ENCODE results near the gene BGN.

BGN gene

GRCh38 chrX:153477364-153477857 is 17.4 kb upstream of the BGN start:
- peak; percentile 64 for ATAC-seq

GRCh38 chrX:153477901-153478300 is 16.9 kb upstream of the BGN start:
- peak; percentile 2 for ATAC-seq

More at GRCh38 chrX:153477364-153477857, 17.4 kb upstream of the BGN start:
- TF ChIP-seq ESRRG (CRISPR knock-in tag; IDR thresholded peaks at IDR 0.05), result no peak
- no peak for TF ChIP-seq PPARA (CRISPR knock-in tag; IDR thresholded peaks at IDR 0.05; ENCODE audit: borderline replicate concordance)
- TF ChIP-seq TCF4 (CRISPR knock-in tag; IDR thresholded peaks at IDR 0.05; ENCODE audit: borderline replicate concordance), result 0 out of 2 replicates have a peak, but pooled peaks have one; percentile 2
- no peak for TF ChIP-seq ZFP30 (CRISPR knock-in tag; IDR thresholded peaks at IDR 0.05)
- TF ChIP-seq TOX (CRISPR knock-in tag; IDR thresholded peaks at IDR 0.05; ENCODE audit: borderline replicate concordance), result no peak
- TF ChIP-seq CREB5 (CRISPR knock-in tag; IDR thresholded peaks at IDR 0.05; ENCODE audit: low read depth), result no peak

More at GRCh38 chrX:153477901-153478300, 16.9 kb upstream of the BGN start:
- TF ChIP-seq ESRRG (CRISPR knock-in tag; IDR thresholded peaks at IDR 0.05), result no peak
- TF ChIP-seq PPARA (CRISPR knock-in tag; IDR thresholded peaks at IDR 0.05; ENCODE audit: borderline replicate concordance), result no peak
- no peak for TF ChIP-seq ZNF70 (CRISPR knock-in tag; IDR thresholded peaks at IDR 0.05)
- TF ChIP-seq TCF4 (CRISPR knock-in tag; IDR thresholded peaks at IDR 0.05; ENCODE audit: borderline replicate concordance), result no peak
- no peak for TF ChIP-seq CREB5 (CRISPR knock-in tag; IDR thresholded peaks at IDR 0.05; ENCODE audit: low read depth)
- no peak for TF ChIP-seq ZC3H10 (CRISPR knock-in tag; IDR thresholded peaks at IDR 0.05)
- no peak for TF ChIP-seq BACH2 (CRISPR knock-in tag; IDR thresholded peaks at IDR 0.05; ENCODE audit: borderline replicate concordance)
- TF ChIP-seq CSDC2 (CRISPR knock-in tag; IDR thresholded peaks at IDR 0.05), result no peak
- TF ChIP-seq TSHZ2 (CRISPR knock-in tag; IDR thresholded peaks at IDR 0.05), result no peak
- no peak for TF ChIP-seq POU6F1 (CRISPR knock-in tag; IDR thresholded peaks at IDR 0.05; ENCODE audit: borderline replicate concordance, low read depth)
- TF ChIP-seq ZNF565 (CRISPR knock-in tag; conservative IDR thresholded peaks at IDR 0.05; ENCODE audit: low read depth), result no peak
- no peak for TF ChIP-seq CSRNP3 (CRISPR knock-in tag; IDR thresholded peaks at IDR 0.05)
- TF ChIP-seq TOX (CRISPR knock-in tag; IDR thresholded peaks at IDR 0.05; ENCODE audit: borderline replicate concordance), result no peak
- no peak for TF ChIP-seq OSR1 (CRISPR knock-in tag; IDR thresholded peaks at IDR 0.05)
- TF ChIP-seq ISL1 (CRISPR knock-in tag; IDR thresholded peaks at IDR 0.05), result no peak

Measured in SK-N-SH treated with all-trans-retinoic acid at 6 μM for 48 hours (cell line).